HFF-Myc (cell line): ENCODE data around the gene ZNF423.

Experiments
- DNase-seq: peaks from one replicate; pipeline ENCODE4 v3.0.0-alpha.2; 2011; ENCODE audit warnings: low read depth; ENCODE audit errors: extremely low read depth
- H3K4me3 ChIP-seq: replicated peaks from 2 replicates; pipeline ENCODE4 v1.5.1; 2011; ENCODE audit warnings: low read depth, mild to moderate bottlenecking, control low read depth, low read length
- TF ChIP-seq, protein P1 (sequence below): IDR thresholded peaks from 2 replicates; pipeline ENCODE4 v1.5.1; 2012; ENCODE audit warnings: mild to moderate bottlenecking, low read depth, low read length, control low read depth; ENCODE audit errors: missing control alignments

Gene ZNF423

DNA sequence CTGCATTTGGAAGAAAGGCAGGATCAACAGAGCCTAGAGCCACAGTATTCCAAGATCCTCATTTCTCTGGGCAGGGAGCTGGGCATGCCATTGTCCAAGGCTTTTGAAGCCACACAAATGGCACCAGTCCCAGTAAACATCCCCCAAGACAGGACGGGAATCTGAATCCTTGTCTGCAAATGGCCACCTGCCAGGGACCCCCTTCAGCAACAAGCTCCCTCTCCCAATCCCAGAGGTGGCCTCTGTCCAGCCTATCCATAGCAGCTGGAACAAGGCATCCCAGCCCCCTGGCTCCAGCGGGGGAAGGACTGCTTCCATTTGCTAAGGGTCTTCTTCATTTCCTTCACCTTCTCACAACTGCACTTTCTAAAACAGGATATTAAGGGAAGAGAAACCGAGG lies 277.9 kb downstream of the ZNF423 start:
- TF ChIP-seq, protein P1, sequence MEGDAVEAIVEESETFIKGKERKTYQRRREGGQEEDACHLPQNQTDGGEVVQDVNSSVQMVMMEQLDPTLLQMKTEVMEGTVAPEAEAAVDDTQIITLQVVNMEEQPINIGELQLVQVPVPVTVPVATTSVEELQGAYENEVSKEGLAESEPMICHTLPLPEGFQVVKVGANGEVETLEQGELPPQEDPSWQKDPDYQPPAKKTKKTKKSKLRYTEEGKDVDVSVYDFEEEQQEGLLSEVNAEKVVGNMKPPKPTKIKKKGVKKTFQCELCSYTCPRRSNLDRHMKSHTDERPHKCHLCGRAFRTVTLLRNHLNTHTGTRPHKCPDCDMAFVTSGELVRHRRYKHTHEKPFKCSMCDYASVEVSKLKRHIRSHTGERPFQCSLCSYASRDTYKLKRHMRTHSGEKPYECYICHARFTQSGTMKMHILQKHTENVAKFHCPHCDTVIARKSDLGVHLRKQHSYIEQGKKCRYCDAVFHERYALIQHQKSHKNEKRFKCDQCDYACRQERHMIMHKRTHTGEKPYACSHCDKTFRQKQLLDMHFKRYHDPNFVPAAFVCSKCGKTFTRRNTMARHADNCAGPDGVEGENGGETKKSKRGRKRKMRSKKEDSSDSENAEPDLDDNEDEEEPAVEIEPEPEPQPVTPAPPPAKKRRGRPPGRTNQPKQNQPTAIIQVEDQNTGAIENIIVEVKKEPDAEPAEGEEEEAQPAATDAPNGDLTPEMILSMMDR: no peak
- H3K4me3 ChIP-seq: no peak overlapping the region
- DNase-seq: no peak

DNA sequence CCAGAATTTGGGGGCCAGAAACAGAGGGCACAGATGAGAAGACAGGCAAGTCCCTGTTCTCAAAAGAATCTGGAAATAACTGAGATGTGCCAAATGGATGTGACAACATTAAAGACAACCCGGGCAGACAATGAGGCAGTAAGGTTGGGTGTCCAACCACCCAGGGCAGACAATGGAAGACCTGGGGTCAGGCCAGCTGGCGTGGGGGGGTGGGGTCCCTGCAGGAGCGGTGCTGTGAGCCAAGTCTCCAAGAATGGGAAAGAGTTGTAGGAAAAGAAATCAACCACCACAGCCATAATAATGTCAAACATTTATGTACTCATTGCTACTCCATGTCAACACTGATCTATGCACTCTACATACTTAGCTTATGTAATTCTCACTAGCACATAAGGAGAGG lies 279.0 kb downstream of the ZNF423 start:
- no peak for DNase-seq
- TF ChIP-seq, protein P1: no peak
- no peak overlapping the region for H3K4me3 ChIP-seq

DNA sequence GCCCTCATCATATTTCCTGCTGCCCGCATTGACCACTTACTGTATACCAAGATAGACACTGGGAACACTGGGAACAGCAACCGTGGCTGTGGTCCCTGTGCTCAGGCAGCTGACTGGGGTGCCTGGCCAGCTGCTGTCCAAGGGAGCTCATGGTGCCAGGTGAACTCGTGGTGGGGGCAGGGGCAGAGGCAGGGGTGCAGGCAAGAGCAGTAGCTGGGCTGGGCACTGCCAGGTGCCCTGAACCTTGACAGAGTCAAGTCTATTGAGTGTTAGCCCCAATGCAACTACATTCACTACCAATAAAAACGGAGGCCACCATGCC lies 279.8 kb downstream of the ZNF423 start:
- DNase-seq: no peak
- no peak overlapping the region for H3K4me3 ChIP-seq
- TF ChIP-seq, protein P1: no peak

DNA sequence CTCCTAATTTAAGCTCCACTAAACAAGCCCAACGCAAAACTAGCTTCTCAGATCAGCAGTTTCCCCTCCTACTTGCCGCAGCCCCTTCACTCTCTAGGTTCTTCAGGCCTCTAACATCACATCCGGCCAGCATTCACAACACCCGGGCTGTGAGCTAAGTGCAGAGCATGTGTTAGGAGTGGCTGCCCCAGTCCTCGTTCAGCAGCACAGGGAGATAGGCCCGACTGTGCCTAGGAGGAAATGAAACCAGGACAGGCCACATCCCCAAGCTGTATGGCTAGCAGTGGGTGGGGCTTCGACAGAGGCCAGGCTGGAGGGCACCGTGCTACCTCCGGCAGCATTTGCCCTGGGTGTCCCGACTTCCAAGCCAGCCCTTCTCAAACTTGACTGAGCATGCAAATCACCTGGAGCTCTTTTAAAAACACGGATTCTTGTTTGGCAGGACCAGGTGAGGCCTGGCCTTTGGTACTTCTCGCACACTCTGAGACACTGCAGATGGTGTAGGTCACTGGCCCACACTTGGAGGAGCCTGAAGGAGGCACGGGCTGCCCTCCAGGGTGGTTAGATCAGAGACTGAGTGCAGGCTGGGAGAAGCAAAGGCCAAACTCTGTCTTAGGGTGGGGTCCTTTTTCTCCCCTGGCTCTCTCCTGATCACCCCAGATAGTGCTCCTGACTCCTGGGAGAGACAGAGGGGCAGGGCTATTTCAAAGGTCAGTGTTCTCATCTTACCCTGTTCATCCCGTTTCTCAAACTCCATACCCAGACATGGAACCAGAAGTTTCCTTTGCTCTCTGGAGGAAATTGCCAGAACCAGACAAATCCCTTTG lies 280.4 kb downstream of the ZNF423 start:
- TF ChIP-seq, protein P1: no peak
- H3K4me3 ChIP-seq: no peak overlapping the region
- no peak for DNase-seq

DNA sequence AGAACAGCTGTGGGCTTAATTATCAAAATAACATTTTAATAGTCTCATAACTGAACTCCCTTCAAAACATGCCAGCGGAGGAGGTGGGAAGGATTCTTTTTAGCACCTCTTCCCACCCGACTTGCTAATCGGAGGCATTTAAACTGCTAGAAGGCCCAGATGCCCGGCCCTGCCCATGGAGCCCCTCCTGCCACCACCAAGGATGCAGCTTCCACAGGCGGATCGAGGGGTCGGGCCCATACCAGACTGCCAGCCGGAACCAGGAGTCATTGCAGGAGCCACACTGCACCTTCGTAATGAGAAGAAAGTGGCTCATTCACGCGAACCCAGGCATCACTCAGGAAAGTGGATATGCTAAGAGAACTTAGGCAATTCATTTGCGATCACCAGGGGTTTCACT lies 281.1 kb downstream of the ZNF423 start:
- no peak overlapping the region for H3K4me3 ChIP-seq
- TF ChIP-seq, protein P1: no peak
- DNase-seq: no peak

DNA sequence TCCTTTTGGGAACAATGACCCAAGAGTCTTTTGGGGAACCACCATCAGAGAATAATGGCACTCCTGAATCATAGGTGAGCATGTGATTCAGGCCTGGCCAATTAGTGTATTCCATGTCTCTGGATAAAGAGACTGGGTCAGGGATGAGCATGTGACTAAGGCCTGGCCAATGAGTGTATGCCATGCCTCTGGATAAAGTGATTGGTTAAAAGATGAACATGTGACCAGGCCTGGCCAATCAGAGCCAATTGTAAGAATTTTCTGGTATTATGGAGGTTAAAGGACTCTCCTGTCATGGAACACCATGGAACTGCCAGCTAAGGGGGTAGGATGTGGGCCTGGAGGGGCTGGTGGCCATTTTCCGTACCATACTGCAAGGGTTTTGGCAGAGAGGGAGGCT lies 288.0 kb downstream of the ZNF423 start:
- DNase-seq: no peak
- H3K4me3 ChIP-seq: no peak overlapping the region
- TF ChIP-seq, protein P1: no peak

DNA sequence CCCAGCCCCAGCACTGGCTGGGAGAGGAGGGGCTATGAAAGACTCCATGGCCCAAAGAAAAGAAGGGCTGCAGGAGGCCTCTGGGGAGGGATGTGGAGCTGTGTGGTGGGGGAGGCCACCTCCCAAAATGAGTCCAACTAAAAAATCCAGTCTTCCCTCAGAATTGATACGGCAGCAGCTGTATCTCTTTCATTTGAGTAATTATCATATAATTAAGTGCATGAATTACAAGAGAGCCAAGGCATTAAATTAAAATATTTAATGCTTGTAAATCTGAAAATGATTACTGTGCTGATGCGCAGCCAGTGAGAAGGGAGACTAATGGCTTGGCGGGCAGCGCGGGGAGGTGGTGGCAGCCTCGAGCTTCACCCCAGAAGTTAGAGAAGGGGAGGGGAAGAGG lies 289.5 kb downstream of the ZNF423 start:
- H3K4me3 ChIP-seq: no peak overlapping the region
- no peak for DNase-seq
- TF ChIP-seq, protein P1: no peak
